Activated naive CD8-positive, alpha-beta T cell treated with anti-CD3 and anti-CD28 coated beads, Interleukin-2, amount 50 U/mL, for 24 hours (primary cell): Measurements from ENCODE around the gene DIPK1A.
"Not testable (repeated sequence)": the region's sequence is repeated elsewhere in the genome, so short reads cannot be mapped to it uniquely, and the experiment has no call there.

Experiments
- ATAC-seq: fragments of 150-1000 bp; cut with Tn5 transposase; one replicate; pipeline ENCODE4 v1.10.0; 2021
- DNase-seq: peaks from one replicate; pipeline ENCODE4 v3.0.0; 2021
- H3K27ac Mint-ChIP-seq: one replicate; pipeline ENCODE4 v1.8.0; 2021; ENCODE audit warnings: mild to moderate bottlenecking, mixed read lengths
- H3K27me3 Mint-ChIP-seq: one replicate; pipeline ENCODE4 v1.8.0; 2021; ENCODE audit warnings: mixed read lengths
- H3K36me3 Mint-ChIP-seq: one replicate; pipeline ENCODE4 v1.8.0; 2021; ENCODE audit warnings: low read depth, mixed read lengths
- H3K4me1 Mint-ChIP-seq: one replicate; pipeline ENCODE4 v1.8.0; 2021; ENCODE audit warnings: mixed read lengths
- H3K4me3 Mint-ChIP-seq: one replicate; pipeline ENCODE4 v1.8.0; 2021; ENCODE audit warnings: mild to moderate bottlenecking, moderate library complexity, mixed read lengths
- H3K9me3 Mint-ChIP-seq: one replicate; pipeline ENCODE4 v1.8.0; 2021; ENCODE audit warnings: mixed read lengths

DIPK1A gene

GRCh38 chr1:92900539-92900938, 60.7 kb downstream of the DIPK1A start:
- Mint-ChIP-seq H3K27me3 (no peaks in the 10 kb centered on the region), H3K9me3 (peaks cover 28% of the 10 kb centered on the region), H3K27ac (no peak overlapping the region), H3K36me3 (peaks cover 13% of the 10 kb centered on the region), H3K4me1 (peaks cover 24% of the 10 kb centered on the region), H3K4me3 (no peak overlapping the region)
- ATAC-seq (no peak), DNase-seq (no peak)

DNA sequence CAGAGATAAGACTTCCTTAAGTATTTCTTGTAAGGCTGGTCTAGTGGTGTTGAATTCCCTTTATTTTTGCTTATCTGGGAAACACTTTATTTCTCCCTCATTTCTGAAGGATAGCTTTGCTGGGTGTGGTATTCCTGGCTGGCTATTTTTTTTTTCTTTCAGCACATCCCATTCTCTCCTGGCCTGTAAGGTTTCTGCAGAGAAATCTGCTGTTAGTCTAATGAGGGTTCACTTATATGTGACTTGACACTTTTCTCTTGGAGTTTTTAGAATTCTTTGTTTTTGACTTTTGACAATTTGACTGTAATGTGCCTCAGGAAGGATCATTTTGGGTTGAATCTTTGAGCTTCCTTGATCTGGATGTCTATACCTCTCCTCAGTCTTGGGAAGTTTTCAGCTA, 61.5 kb downstream of the DIPK1A start:
- no peak overlapping the region for H3K27ac Mint-ChIP-seq
- H3K27me3 Mint-ChIP-seq, result no peaks in the 10 kb centered on the region
- no peak for DNase-seq
- H3K9me3 Mint-ChIP-seq, result peaks cover 28% of the 10 kb centered on the region
- H3K4me3 Mint-ChIP-seq, result no peak overlapping the region
- no peak for ATAC-seq
- peaks cover 15% of the 10 kb centered on the region for H3K36me3 Mint-ChIP-seq
- peaks cover 17% of the 10 kb centered on the region for H3K4me1 Mint-ChIP-seq

- DNase-seq, H3K4me3 Mint-ChIP-seq, H3K4me1 Mint-ChIP-seq, H3K27me3 Mint-ChIP-seq, H3K27ac Mint-ChIP-seq, ATAC-seq: not testable (repeated sequence)
- H3K9me3 Mint-ChIP-seq, result peaks cover 31% of the 10 kb centered on the region
- H3K36me3 Mint-ChIP-seq, result peaks cover 21% of the 10 kb centered on the region
These were observed 63.2 kb downstream of the DIPK1A start for GRCh38 chr1:92898053-92898452.

DNA sequence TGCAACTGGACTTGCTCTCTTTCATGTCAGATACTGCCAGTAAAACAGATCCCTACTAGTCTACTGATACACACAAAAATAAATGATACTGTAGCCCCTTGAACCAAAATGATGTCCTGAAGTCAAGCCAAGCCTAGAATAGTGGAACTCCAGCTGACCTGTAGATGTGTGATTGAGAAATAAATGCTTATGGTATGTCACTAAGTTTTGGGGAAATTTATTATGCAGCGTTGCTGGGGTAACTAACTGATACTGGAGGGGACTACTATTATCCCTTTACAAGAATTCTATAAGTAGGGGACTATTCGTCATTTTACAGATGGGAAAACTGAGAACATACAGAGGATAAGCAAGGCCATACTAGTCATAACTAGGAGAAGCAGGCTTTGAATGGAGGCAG, 73.8 kb downstream of the DIPK1A start:
- no peaks in the 10 kb centered on the region for H3K27me3 Mint-ChIP-seq
- peaks cover 5% of the 10 kb centered on the region for H3K9me3 Mint-ChIP-seq
- peaks cover 18% of the 10 kb centered on the region for H3K4me1 Mint-ChIP-seq
- no peak overlapping the region for H3K27ac Mint-ChIP-seq
- H3K36me3 Mint-ChIP-seq, result peaks cover 2% of the 10 kb centered on the region
- no peak for ATAC-seq
- no peak for DNase-seq
- H3K4me3 Mint-ChIP-seq, result no peak overlapping the region

GRCh38 chr1:92886886-92887419, 74.3 kb downstream of the DIPK1A start:
- H3K4me3 Mint-ChIP-seq, result no peak overlapping the region
- H3K9me3 Mint-ChIP-seq, result peaks cover 5% of the 10 kb centered on the region
- no peak for ATAC-seq
- H3K36me3 Mint-ChIP-seq, result peaks cover 2% of the 10 kb centered on the region
- H3K4me1 Mint-ChIP-seq, result peaks cover 18% of the 10 kb centered on the region
- H3K27me3 Mint-ChIP-seq, result no peaks in the 10 kb centered on the region
- H3K27ac Mint-ChIP-seq, result no peak overlapping the region
- no peak for DNase-seq

GRCh38 chr1:92884195-92884594, 77.1 kb downstream of the DIPK1A start:
- H3K4me1 Mint-ChIP-seq, result peaks cover 20% of the 10 kb centered on the region

DNA sequence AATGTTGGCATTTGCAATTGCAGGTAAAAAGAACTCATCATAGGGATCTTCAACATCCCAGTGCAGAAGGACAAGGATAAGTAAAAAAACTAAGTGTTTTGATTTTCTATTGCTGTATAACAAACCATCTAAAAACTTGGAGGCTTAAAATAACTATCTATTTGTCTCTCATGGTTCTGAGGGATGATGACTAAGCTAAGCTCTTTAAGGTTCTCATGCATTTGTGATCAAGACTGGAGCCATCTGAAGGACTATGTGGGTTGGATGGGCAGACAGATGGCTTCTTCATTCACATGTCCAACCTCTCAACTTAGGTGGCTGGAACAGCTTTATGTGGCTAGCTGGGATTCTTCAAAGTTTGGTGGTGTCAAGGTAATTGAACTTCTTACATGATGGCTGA, 78.0 kb downstream of the DIPK1A start:
- H3K4me3 Mint-ChIP-seq, result no peak overlapping the region
- peaks cover 2% of the 10 kb centered on the region for H3K36me3 Mint-ChIP-seq
- no peaks in the 10 kb centered on the region for H3K9me3 Mint-ChIP-seq
- peaks cover 21% of the 10 kb centered on the region for H3K4me1 Mint-ChIP-seq
- DNase-seq (no peak), ATAC-seq (no peak)
- H3K27me3 Mint-ChIP-seq, result no peaks in the 10 kb centered on the region
- peak overlapping the region; percentile 16 for H3K27ac Mint-ChIP-seq

More at GRCh38 chr1:92884195-92884594, 77.1 kb downstream of the DIPK1A start:
- Mint-ChIP-seq H3K9me3 (no peaks in the 10 kb centered on the region), H3K27me3 (no peaks in the 10 kb centered on the region), H3K27ac (no peak overlapping the region), H3K4me3 (no peak overlapping the region), H3K36me3 (peaks cover 2% of the 10 kb centered on the region)
- ATAC-seq (no peak), DNase-seq (no peak)

DNA sequence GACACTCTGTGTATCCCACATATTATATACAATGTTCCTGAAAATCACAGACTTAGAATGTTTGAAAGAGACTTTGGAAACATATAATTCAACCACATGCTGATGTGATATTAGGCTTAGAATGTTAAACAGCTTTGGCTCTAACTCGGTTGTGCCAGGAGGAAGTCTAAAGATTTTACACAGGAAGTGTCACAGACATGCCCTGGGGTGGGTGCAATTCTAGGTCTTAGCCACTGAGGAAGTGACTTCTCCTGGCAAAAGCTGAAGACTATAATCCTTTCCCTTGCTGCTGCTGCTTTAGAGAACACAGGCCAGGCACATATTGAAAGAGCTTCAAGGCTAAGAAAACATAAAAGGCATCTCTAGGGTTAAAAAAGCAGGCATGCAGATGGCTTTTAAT, 78.4 kb downstream of the DIPK1A start:
- Mint-ChIP-seq H3K4me3 (no peak overlapping the region), H3K27ac (peak overlapping the region; percentile 16), H3K36me3 (peaks cover 2% of the 10 kb centered on the region), H3K27me3 (no peaks in the 10 kb centered on the region), H3K9me3 (no peaks in the 10 kb centered on the region), H3K4me1 (peaks cover 26% of the 10 kb centered on the region)
- DNase-seq, result peak; percentile 12
- peak; percentile 78 for ATAC-seq

DNA sequence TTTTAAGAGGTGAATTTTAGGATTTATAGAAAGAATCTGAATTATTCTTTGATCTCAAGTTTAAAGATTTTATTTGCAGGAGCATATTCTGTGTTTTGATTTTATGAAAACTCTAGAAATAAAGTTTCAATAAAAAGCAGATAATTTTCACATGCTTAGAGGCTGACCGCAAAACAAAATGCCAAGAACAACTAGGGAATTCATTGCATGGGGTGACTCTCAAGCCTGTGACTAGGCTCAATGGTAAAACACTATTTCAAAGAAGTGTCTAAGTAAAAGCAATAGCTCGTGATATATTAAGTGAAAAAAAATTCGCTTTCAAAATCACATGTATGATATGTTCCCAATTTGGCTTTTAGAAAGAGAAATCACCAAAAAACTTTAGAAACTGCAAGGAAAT, 79.9 kb downstream of the DIPK1A start:
- ATAC-seq (no peak), DNase-seq (no peak)
- no peak overlapping the region for H3K27ac Mint-ChIP-seq
- no peaks in the 10 kb centered on the region for H3K27me3 Mint-ChIP-seq
- H3K4me1 Mint-ChIP-seq, result peaks cover 35% of the 10 kb centered on the region
- H3K4me3 Mint-ChIP-seq, result no peak overlapping the region
- peaks cover 2% of the 10 kb centered on the region for H3K36me3 Mint-ChIP-seq
- H3K9me3 Mint-ChIP-seq, result no peaks in the 10 kb centered on the region

DNA sequence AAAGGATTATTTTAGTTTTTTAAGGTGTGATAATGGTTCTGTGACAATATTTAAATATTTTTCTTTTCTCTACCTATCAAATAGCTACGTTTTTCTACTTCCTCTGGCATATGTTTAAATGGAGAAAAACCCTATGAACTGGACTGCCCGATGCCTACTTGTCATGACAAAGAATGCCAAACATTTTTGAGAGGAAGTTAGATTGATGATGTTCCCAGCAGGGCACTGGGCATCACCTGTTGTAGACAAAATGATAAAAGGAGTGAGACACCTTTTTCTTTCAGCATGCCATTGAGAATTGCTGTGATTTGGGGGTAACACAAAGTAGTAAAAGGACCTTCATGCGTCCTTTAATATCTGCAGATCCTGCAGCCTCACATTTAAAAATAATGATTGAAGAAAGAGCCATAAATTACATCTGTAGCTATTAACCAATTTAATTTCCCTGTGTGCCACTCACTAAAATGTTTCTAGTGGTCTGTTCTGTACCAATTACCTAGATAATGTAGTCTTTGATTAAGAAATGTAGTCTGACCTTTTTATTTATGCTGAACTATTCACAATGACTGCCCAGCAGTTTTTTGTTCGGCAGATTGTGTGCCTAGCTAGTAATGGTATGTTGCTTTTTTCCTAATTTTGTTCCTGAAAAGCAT, 81.8 kb downstream of the DIPK1A start:
- no peak overlapping the region for H3K27ac Mint-ChIP-seq
- peaks cover 7% of the 10 kb centered on the region for H3K36me3 Mint-ChIP-seq
- ATAC-seq, result no peak
- peaks cover 35% of the 10 kb centered on the region for H3K4me1 Mint-ChIP-seq
- no peaks in the 10 kb centered on the region for H3K9me3 Mint-ChIP-seq
- H3K4me3 Mint-ChIP-seq, result no peak overlapping the region
- no peak for DNase-seq
- no peaks in the 10 kb centered on the region for H3K27me3 Mint-ChIP-seq

DNA sequence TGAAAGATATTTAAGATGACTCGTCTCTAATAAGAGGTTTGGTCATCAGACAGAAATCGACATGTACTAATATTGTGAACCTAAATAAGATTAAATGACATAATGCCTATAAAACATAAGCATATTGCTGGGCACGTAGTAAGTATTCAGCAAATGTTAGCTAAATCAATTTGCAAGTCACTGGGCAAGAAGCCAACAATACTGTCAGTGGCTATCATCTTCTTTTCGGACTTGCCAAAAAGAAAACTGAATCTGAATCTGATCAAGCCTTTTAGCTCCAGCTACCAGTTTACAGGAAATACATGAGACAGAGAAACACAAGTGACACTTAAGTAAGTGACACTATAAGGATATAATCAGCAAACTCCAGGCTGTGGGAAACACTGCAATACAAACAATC, 83.5 kb downstream of the DIPK1A start:
- peaks cover 23% of the 10 kb centered on the region for H3K4me1 Mint-ChIP-seq
- peak overlapping the region; percentile 32 for H3K27ac Mint-ChIP-seq
- no peak overlapping the region for H3K4me3 Mint-ChIP-seq
- H3K27me3 Mint-ChIP-seq, result no peaks in the 10 kb centered on the region
- no peaks in the 10 kb centered on the region for H3K9me3 Mint-ChIP-seq
- DNase-seq, result no peak
- H3K36me3 Mint-ChIP-seq, result peaks cover 11% of the 10 kb centered on the region
- no peak for ATAC-seq

- peaks cover 18% of the 10 kb centered on the region for H3K4me1 Mint-ChIP-seq
- H3K27me3 Mint-ChIP-seq, result no peaks in the 10 kb centered on the region
- H3K36me3 Mint-ChIP-seq, result peaks cover 15% of the 10 kb centered on the region
- no peak overlapping the region for H3K27ac Mint-ChIP-seq
- ATAC-seq (peak; percentile 36), DNase-seq (no peak)
- peak overlapping the region; percentile 42 for H3K4me3 Mint-ChIP-seq
- H3K9me3 Mint-ChIP-seq, result peaks cover 4% of the 10 kb centered on the region
These were observed 84.1 kb downstream of the DIPK1A start for GRCh38 chr1:92877081-92877711.

GRCh38 chr1:92876351-92876750, 84.9 kb downstream of the DIPK1A start:
- DNase-seq, result no peak
- H3K4me3 Mint-ChIP-seq, result no peak overlapping the region
- H3K4me1 Mint-ChIP-seq, result peaks cover 18% of the 10 kb centered on the region
- peaks cover 15% of the 10 kb centered on the region for H3K36me3 Mint-ChIP-seq
- no peak for ATAC-seq
- no peak overlapping the region for H3K27ac Mint-ChIP-seq
- no peaks in the 10 kb centered on the region for H3K27me3 Mint-ChIP-seq
- peaks cover 5% of the 10 kb centered on the region for H3K9me3 Mint-ChIP-seq

DNA sequence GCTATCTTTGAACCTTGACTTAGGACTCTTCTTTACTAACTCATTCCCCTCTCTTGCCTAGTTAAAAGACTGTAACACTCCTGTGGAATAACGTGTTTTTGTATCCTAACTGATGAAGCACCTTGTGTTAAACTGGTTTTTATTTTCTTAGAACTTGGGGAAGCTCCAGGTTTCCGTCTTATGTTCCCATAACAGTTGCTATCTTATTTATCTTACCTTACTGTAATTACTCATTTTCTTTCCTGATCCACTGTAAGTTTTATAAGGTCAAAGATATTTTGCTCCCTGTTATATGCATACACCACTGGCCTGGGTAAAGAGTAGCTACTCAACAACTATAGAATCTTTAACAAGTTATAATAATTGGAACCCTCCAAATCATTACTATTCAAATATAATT, 86.3 kb downstream of the DIPK1A start:
- H3K9me3 Mint-ChIP-seq, result peaks cover 5% of the 10 kb centered on the region
- ATAC-seq, result no peak
- peaks cover 22% of the 10 kb centered on the region for H3K4me1 Mint-ChIP-seq
- no peak for DNase-seq
- no peak overlapping the region for H3K27ac Mint-ChIP-seq
- no peaks in the 10 kb centered on the region for H3K27me3 Mint-ChIP-seq
- H3K4me3 Mint-ChIP-seq, result no peak overlapping the region
- peaks cover 15% of the 10 kb centered on the region for H3K36me3 Mint-ChIP-seq

DNA sequence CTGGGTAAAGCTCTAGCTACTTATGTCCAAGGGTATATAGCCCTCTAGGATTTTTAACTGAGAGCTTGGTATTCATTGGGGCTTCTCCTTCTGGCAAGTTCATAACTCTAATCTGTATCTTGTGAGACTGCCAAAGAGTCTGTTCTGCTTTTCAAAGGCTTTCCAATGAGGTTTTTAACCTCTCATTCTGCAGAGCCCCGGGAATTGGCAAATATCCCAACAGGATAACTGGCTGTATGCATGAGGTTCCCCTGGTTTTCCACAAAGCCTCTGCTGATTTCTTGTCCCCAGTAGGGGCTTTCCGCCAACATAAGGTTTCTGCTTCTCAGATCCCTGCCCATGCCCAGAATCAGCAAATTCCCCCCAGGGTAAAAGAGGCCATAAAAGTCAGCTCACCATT, 88.5 kb downstream of the DIPK1A start:
- H3K36me3 Mint-ChIP-seq, result peaks cover 16% of the 10 kb centered on the region
- no peak for ATAC-seq
- DNase-seq, result no peak
- no peaks in the 10 kb centered on the region for H3K27me3 Mint-ChIP-seq
- peaks cover 5% of the 10 kb centered on the region for H3K9me3 Mint-ChIP-seq
- peaks cover 15% of the 10 kb centered on the region for H3K4me1 Mint-ChIP-seq
- no peak overlapping the region for H3K27ac Mint-ChIP-seq
- no peak overlapping the region for H3K4me3 Mint-ChIP-seq
